Measurements from ENCODE around the gene CTNNA3.

GRCh38 chr10:66259836-66260235 is 1436.2 kb downstream of the CTNNA3 start:
- TF ChIP-seq CTCF (IDR thresholded peaks at IDR 0.05) (no peak), REST (IDR thresholded peaks at IDR 0.05; ENCODE audit: insufficient read depth in 1 of 2, low read depth in 2 of 2, low read length in 1 of 2) (no peak), TCF7L2 (IDR thresholded peaks at IDR 0.05; ENCODE audit: low read depth, low read length) (no peak), SIN3A (IDR thresholded peaks at IDR 0.05; ENCODE audit: borderline replicate concordance, insufficient read depth, low read depth, low read length) (no peak), POLR2AphosphoS5 (IDR thresholded peaks at IDR 0.05; ENCODE audit: low read depth, low read length) (no peak)
